ENCODE data around the gene THAP2.

Gene THAP2

DNA sequence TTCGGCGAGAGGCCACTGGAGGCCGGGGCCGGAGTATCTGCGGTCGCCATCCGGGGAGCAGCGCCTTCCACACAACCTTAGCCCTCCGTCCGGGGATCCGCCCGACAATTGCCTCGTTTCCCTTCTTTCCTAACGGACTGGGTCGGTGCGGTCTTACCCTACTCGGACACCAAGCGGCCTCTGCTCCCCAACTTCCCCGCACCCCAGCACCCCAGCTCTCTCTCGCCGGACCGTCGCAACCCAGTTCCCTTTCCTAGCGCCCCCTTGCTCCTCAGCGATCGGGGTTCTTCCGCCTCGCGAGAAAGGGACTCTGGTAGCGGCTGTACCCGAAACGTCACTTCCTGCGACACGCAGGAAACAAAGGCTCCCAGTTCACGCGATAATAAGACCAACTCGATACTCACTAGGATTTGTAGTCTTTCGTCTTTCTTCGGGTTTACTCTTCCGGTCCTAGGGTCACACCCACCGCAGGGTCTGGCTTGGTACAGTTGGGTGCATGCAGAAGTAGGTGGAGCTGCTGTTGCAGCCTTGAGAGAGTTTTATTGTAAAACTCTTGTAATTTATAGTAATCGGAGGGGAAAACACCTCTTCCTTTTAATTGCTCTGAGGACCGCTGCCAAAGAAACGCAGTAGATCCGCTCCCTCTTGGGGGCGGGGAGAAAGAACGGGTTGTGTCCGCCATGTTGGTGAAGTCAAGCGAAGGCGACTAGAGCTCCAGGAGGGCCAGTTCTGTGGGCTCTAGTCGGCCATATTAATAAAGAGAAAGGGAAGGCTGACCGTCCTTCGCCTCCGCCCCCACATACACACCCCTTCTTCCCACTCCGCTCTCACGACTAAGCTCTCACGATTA is at the start of gene THAP2, which contains the start of gene ZFC3H1:
TSS of gene THAP2 (plus strand) at position 741 of the 850 bp plus-strand sequence. CDS start 209 bp downstream, outside the sequence.
TSS of gene ZFC3H1 (minus strand) at position 288 of the 850 bp plus-strand sequence. CDS start at position 50, 238 bp downstream.
- DNase-seq (ENCODE audit: low spot score): peak; percentile 99

DNA sequence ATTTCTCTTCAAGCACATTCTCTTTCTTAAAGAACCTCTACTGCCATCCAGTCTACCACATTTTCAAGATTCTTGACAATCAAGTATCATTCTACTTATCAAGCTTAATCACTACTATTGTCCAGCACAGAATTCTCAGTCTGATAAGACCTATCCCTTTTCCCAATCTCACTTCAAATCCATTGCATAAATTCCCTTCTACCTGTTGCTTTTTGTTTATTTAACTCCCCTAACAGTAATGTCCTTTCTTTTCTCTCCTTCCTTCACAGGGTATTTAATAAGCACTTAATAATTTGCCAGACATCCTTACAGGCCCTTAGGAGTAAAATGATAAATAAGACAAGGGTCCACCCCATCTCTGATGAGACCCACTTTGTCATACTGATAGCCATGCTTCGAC is 42.2 kb upstream of the THAP2 start:
- DNase-seq (ENCODE audit: low spot score): no peak

DNA sequence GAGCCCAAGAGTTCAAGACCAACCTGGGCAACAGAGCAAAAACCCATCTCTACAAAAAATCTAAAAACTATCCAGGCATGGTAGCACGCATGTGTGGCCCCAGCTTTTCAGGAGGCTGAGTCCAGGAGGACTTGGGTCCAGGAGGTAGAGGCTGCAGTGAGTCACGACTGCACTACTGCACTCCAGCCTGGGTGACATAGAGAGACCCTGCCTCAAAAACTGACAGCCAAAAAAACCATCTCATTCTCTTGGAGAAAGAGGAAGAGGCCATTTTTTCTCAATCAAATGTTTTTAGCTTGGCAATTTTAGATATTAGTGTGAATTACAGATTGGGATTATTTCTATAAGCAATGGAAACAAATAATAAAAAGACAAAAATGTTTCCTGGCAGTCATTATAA is 38.6 kb upstream of the THAP2 start:
- no peak for DNase-seq (ENCODE audit: low spot score)

DNA sequence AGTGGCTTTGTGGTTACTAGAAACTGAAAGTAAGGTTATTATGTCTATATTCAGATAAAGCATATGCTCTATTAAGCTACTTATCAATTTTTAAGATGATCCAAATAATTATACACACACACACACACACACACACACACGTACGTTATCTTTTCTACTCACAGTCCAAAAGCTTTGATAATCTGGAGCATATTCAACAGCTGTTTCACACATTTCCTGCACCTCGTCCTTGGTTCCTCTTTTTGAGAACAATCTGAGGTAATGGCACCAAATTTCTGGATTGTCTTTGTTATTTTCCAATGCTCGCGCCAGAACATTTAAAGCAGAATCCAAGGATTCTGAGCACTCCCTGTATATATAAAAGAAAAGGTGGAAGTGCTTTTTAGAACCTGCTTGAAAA is 38.0 kb upstream of the THAP2 start:
- no peak for DNase-seq (ENCODE audit: low spot score)

DNA sequence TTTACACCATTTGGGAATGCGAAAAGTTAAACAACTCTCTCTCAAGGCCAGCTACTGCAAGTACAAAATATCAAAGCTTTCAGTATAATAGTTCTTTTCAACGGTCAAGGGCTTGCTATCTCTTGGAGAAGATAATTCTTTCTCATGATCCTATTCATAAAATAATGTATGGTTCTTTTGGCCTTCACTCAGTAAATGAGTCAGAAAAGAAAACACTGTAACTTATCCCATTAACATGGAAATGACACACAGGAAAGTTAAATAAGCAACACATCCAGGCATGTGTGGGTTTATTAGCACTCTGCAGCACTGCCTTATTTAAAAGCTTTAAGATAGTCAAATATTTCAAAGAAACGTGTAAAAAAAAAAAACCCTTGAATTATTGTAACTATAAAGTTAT is 37.3 kb upstream of the THAP2 start:
- no peak for DNase-seq (ENCODE audit: low spot score)

DNA sequence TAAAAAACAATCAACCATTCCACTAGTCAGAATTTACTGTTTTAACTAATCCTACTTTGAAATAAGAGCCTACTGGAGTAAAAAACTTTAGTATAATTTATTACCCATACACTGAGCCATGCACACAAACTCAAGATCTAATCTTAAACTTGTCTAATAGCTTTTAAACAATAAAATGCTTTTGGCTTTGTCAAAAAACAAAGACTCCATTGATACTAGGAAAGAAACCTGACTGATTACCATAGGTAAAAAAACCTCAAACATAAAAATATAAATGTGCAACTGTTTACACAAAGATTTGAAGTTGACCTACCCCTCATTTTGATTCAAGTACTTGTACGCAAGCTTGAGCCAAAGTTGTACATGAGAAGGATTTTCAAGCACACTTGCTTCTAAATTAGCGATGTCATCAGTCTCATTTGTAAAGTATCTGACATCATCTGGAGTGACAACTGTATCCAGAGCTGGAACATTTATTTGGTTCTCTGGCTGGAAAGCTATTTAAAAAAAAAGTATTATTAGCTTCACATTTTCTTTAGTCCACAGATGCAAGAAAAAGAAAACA is 36.6 kb upstream of the THAP2 start:
- DNase-seq (ENCODE audit: low spot score): no peak

DNA sequence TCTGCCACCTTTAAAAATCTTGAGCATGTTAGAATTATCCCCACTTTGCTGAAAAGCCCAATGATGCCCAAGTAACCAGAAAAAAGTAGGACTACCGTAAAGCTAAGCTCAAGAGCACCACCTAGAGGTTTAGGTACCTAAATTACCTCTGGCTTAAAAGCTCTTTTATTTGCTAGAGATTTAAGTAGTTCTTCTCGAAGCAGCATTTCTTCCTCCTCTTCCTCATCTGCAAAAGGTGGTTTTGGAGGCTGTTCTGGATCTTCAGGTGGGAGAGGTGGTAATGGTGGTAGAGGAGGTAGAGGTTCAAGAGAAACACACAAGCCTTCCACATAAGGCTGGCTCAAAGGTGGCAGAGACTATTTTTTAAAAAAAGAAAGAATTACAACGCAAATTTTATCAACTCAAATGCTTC is 27.4 kb upstream of the THAP2 start:
- peak; percentile 60 for DNase-seq (ENCODE audit: low spot score)

DNA sequence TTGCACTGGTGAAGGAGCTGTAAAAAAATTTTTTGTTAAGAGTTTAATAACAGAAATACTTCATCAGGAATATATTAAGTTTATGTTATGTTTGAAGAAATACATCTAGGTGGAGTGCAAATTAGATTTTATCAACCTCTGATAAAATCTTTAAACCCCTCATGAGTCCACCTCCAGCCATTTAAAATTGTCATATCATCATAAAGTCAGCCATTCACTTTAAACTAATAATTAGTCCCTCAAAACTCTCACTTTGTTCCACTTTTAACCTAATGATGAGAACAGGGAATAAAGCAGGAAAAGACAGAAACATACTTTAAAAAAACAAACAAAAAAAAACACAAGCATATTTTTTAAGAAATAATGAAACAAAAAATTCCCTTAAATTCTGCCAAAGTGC is 25.6 kb upstream of the THAP2 start:
- no peak for DNase-seq (ENCODE audit: low spot score)

DNA sequence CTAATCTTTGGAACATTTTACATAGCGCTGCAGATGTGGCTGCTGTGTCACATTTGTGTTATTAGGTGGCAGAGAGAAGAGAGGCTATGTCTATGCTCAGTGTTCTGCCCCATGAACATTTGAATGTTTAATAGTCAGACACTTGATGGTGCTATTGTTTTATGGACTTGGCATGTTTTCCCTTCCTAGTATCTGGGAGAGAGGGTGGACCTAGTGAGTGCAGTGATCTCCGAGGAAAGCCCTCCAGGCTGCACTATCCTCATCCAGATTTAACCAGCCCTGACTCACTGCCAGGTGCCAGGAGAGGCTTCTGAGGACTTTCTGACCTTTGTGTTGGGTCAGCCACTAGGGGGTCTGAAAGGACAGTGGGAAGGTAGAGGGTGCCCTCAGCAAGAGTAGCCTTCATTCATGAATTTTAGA is 24.8 kb upstream of the THAP2 start:
- DNase-seq (ENCODE audit: low spot score): no peak

DNA sequence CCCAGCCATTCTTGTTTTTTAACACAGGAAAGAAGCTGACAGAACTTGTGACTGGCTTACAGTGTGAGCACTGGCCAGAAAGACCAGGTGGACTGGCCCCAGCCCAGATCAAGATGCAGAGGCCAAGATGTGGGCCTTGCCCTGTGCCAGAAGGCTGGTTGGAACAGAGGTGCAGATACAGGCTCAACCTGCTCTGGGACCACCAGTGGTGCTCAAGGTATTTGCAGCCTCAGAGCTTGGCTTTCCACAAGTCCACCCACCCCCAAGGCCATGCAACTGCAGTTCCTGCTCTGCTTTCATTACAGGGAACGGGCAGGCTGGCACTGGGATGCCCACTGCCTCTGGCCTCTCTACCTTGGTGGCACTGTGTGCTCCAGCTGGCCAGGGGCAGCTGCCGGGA is 23.8 kb upstream of the THAP2 start:
- DNase-seq (ENCODE audit: low spot score): no peak

DNA sequence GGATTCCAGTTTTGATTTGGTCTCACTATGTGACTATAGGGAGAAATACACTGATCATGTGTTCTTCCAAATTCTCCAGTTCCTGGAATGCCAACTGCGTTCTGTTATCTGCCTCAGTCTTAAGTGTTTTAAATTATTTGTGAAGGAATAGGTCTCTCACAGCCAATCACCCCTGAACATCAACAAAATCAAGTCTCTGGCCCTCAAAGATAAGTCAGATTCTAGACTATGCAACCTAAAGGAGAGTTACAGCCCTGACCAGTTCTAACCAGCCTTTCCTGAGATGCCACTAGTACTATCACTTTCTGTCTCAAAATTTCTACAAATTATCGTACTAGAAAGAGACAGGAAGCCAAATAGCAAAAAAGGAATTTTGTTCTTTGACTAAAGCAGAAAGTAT is 22.7 kb upstream of the THAP2 start:
- no peak for DNase-seq (ENCODE audit: low spot score)

DNA sequence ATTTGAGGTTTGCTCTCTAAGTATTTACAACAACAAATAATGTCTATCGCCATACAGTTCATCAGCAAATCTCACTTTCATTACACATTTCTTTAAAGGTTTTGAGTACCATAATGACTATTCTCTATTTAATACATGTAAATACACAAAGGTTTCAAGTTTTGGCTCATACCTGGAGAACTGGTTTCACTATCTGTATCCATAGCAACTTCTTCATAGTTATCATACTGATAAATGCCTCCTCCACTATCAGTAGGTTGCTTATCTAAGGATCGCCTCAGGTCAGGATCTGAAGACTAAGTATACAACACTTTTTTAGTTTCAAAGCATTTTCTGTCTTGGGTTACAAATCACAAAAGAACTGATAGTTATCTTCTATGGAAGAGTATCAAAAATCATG is 21.8 kb upstream of the THAP2 start:
- no peak for DNase-seq (ENCODE audit: low spot score)

DNA sequence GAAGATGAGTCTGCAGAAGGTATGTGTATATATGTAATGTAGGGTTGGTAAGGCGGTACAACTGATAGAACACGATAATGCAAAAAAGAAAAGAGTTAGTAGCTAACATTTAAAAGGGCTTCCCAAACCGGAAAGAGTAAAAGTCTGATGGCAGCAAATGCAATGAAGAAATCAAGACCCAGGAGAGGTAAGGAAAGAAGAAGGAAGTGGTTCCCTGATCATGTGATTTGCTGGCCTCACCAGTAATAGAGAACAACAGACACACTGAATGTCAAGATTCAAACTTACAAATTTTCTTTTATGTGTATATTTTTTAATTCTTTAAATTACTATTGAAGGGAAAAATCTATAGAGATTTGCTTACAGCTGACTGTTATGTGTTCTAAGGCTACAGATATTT is 18.8 kb upstream of the THAP2 start:
- DNase-seq (ENCODE audit: low spot score): no peak

DNA sequence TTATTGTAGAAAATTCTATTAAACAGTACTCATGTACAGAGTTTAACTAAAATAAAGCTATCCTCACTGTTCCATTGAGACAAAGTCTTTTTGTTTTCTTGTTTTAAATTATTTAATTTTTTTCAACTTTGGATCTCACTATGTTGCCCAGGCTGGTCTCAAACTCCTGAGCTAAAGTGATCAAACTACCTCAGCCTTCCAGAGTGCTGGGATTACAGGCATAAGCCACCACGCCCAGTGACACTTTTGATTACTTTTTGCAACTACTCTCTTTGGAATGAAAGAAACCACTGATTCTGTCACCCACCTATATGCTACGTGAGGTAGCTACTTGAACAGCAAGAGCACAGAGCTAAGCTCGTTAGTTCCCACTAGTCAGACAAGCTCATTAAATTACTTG is 17.6 kb upstream of the THAP2 start:
- DNase-seq (ENCODE audit: low spot score): no peak

DNA sequence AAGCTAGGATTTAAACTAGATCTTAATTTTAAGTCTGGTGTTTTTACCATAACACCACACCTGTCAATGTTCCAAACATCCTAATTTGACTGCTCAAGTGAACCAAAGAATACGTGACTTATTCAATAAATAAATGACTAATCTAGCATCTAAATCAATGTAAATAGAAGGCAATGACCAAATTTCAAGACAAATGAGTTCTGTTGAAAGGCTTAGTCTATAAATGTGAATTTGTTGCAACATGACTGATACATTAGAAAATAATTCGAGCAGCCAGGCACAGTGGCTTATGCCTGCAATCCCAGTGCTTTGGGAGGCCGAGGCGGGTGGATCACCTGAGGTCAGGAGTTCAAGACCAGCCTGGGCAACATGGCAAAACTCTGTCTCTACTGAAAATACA is 15.6 kb upstream of the THAP2 start:
- no peak for DNase-seq (ENCODE audit: low spot score)

DNA sequence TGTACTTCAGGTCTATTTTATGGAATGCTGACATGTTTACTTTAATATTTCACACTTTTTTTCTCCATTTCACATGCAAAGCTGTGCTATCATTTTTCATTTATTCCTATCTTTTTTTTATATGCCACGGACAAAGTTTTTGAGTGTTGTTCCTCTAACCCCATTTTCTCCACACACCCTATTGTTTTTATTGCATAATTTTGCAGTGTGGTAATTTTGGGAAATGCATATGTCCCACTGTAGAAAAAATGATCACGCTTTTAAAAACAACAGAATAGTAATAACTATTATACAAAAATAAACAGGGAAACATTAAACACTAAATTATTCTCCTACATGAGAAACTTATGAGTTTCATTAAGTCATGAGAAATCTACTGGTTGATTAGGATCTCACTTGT is 14.7 kb upstream of the THAP2 start:
- no peak for DNase-seq (ENCODE audit: low spot score)

DNA sequence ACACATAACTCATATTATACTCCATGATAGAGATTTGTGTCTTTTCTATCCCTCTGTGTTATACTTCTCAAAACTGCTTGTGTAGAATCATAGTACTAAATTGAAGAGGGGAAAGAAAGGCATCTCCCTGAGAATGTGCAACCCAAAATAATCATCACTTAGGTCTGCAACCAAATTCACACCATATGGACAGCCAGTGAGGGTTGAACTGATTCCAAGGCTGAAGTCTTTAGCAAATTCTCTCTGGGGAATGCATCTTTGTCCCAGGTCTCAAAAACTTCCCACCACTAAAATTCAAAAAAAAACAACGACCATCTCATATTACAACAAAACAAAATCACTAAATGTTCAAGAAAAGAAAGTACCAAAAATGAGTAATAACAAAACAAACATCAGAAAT is 11.4 kb upstream of the THAP2 start:
- no peak for DNase-seq (ENCODE audit: low spot score)

DNA sequence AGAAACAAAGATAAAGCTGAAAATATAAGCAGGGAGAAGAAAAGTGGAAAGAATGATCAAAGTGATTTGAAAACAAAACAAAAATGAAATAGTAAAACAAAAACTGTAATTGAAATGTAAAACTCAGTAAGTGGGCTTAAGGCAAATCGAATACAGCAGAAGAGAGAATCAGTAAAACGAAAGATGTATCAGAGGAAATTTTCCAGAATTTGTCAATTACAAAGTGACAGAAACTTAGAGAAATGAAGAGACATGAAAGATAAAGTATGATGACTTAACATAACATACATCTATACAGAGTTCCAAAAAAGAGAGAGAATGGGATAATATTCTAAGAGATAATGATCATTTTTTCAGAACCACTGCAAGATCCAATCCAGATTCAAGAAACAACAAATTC is 11.0 kb upstream of the THAP2 start:
- DNase-seq (ENCODE audit: low spot score): no peak

DNA sequence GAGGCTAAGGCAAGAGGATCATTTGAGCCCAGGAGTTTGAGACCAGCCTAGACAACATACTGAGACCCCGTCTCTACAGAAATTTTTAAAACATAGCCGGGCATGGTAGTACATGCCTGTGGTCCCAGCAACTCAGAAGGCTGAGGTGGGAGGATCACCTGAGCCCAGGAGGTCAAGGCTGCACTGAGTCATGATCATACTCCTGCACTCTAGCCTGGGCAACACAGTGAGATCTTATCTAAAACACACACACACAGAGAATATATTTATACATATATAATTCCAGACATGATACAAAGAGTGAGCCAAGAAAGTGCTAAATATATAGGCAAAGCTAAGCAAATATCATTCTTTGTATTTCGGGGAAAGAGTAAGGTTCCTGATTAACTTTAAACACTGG is 9.9 kb upstream of the THAP2 start:
- no peak for DNase-seq (ENCODE audit: low spot score)

DNA sequence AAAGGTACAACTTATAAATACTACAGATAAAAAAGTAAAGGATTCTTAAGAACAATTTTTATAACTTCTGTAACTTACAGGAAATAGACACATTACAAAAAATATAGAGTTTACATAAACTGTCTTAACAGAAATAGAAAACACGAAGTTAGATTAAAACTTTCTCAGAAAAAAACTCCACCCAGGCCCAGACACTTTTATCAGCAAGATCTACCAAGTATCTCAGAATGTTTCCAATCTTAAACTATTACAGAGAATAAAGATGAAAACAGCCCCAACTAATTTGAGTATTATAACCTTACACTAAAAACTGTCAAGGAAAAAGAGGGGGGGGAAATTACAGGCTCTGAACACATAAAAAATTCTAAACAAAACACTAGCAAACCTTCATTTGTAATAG is 8.6 kb upstream of the THAP2 start:
- DNase-seq (ENCODE audit: low spot score): no peak

DNA sequence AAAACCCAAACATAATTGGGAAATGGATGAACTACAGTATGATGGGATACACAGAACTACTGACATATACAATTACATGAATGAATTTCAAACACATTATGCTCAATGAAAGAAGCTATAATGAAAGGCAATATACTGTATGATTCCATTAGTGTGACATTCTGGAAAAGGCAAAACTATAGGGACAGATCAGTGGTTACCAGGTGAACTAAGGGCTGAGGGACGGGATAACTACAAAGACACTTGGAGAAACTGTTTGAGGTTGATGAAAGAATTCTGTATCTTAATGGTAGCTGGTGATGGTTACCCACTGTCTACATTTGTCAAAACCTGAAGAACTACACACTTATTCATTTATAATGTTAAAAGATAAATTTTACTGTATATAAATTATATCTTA is 8.2 kb upstream of the THAP2 start:
- DNase-seq (ENCODE audit: low spot score): no peak

DNA sequence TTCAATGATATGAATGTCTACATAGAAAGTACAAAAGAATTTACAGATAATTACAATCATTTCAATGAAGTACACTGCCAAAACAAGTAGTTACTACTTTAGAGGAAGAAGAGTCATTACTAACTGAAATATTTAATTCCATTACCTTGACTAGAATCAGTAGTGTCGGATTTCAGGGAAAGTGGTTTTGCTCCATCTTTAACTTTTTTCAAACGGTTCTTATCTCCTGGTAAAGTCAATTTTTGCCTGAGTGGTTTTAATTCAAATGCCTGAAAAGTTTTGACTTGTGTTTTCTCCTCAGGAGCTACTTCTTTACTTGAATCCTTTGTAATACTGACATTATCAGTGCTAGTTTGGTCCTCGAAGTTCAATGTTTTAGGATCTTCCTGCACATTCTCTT is 7.4 kb upstream of the THAP2 start:
- DNase-seq (ENCODE audit: low spot score): no peak

DNA sequence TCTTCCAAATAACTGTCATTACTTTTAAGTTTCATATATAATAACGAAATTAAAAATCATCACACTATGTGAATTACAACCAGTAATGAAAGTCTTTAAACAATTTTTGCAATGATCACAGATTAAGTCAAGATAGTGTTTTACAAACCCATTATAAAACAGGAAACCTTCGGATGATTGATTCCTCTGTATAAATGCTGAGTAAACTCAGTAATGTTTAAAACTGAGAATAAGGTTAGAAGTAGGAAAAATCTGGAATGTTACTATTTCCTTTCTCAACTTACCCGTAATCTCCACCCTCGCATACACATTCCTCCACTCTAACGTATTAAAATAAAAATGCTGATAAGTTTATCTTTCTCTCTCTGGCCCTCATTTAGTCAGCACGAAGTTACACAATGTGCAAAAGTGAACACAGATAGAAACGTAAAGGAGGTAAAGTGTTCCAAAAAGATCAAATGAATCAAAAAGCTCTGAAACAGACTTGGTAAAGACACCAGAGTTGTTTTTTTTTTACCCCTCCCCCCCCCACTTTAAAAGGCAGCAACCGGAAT is 2.0 kb upstream of the THAP2 start:
- no peak for DNase-seq (ENCODE audit: low spot score)

All from putamen (tissue), 1 donor.